Astrocyte (in vitro differentiated cells and primary cell): ENCODE measurements around the gene CYB5R4. TPM values are rescaled to one million over a fixed set of nuclear protein-coding genes. Genes with fewer than 3 reads are reported as not detected.
"Not testable (repeated sequence)": the region's sequence is repeated elsewhere in the genome, so short reads cannot be mapped to it uniquely, and the experiment has no call there.

Experiments
- DNase-seq: peaks from one replicate; pipeline ENCODE4 v3.0.0-alpha.2; 2010; ENCODE audit warnings: low read depth
- FAIRE-seq: peaks from 2 replicates; lab custom pipeline; 2011; peaks lifted over from hg19 to GRCh38; lab: Jason Lieb, UNC
- H2AFZ ChIP-seq: 2 replicates; pipeline ENCODE4 v1.6.0; 2012; ENCODE audit warnings: low read depth, low read length, inconsistent platforms
- H3K27ac ChIP-seq: 2 replicates; pipeline ENCODE4 v1.5.1; 2011; ENCODE audit warnings: low read depth, low read length, inconsistent platforms
- H3K27me3 ChIP-seq: 2 replicates; pipeline ENCODE4 v1.6.0; 2011; ENCODE audit warnings: low read length, inconsistent platforms; ENCODE audit not compliant: insufficient read depth
- H3K36me3 ChIP-seq: 2 replicates; pipeline ENCODE4 v1.5.1; 2011; ENCODE audit warnings: low read length, inconsistent platforms; ENCODE audit not compliant: insufficient read depth
- H3K4me1 ChIP-seq: 2 replicates; pipeline ENCODE4 v1.5.1; 2011; ENCODE audit warnings: low read length, inconsistent platforms; ENCODE audit not compliant: insufficient read depth
- H3K4me2 ChIP-seq: 2 replicates; pipeline ENCODE4 v1.6.0; 2012; ENCODE audit warnings: low read length, inconsistent platforms
- H3K4me3 ChIP-seq: 2 replicates; pipeline ENCODE4 v1.5.1; 2011; ENCODE audit warnings: low read depth, mild to moderate bottlenecking, low read length, inconsistent platforms; ENCODE audit not compliant: insufficient read depth
- H3K79me2 ChIP-seq: 2 replicates; pipeline ENCODE4 v1.6.0; 2012; ENCODE audit warnings: mild to moderate bottlenecking, low read length, inconsistent platforms; ENCODE audit not compliant: insufficient read depth
- H3K9ac ChIP-seq: 2 replicates; pipeline ENCODE4 v1.6.0; 2012; ENCODE audit warnings: mild to moderate bottlenecking, low read length, inconsistent platforms
- H3K9me3 ChIP-seq: 2 replicates; pipeline ENCODE4 v1.5.1; 2012; ENCODE audit warnings: low read depth, mild to moderate bottlenecking, low read length, inconsistent platforms; ENCODE audit not compliant: insufficient read depth
- H4K20me1 ChIP-seq: 2 replicates; pipeline ENCODE4 v1.6.0; 2012; ENCODE audit warnings: low read length, inconsistent platforms; ENCODE audit not compliant: insufficient read depth
- H3K27ac Mint-ChIP-seq: one replicate; pipeline ENCODE4 v1.8.0; 2021; ENCODE audit warnings: mild to moderate bottlenecking, mixed read lengths; ENCODE audit not compliant: unreplicated experiment
- H3K27me3 Mint-ChIP-seq: one replicate; pipeline ENCODE4 v1.8.0; 2021; ENCODE audit warnings: low read depth, mixed read lengths; ENCODE audit not compliant: unreplicated experiment
- H3K36me3 Mint-ChIP-seq: one replicate; pipeline ENCODE4 v1.8.0; 2021; ENCODE audit warnings: low read depth, mixed read lengths; ENCODE audit not compliant: unreplicated experiment
- H3K4me1 Mint-ChIP-seq: one replicate; pipeline ENCODE4 v1.8.0; 2021; ENCODE audit warnings: low read depth, mixed read lengths; ENCODE audit not compliant: unreplicated experiment
- H3K4me3 Mint-ChIP-seq: one replicate; pipeline ENCODE4 v1.8.0; 2021; ENCODE audit warnings: mild to moderate bottlenecking, moderate library complexity, mixed read lengths; ENCODE audit not compliant: unreplicated experiment
- H3K9me3 Mint-ChIP-seq: one replicate; pipeline ENCODE4 v1.8.0; 2021; ENCODE audit warnings: mild to moderate bottlenecking, mixed read lengths; ENCODE audit not compliant: unreplicated experiment
- EZH2 ChIP-seq: IDR thresholded peaks from 2 replicates; pipeline ENCODE4 v1.6.1; 2012; ENCODE audit warnings: mild to moderate bottlenecking, low read length, inconsistent platforms; ENCODE audit not compliant: insufficient read depth
- total RNA-seq: library from RNA; stranded (reverse); gene quantifications from 2 replicates; pipeline ENCODE4 v1.2.1, GENCODE V29; 2021
- TF ChIP-seq, protein P1 (sequence below): IDR thresholded peaks from 2 replicates; pipeline ENCODE4 v1.5.1; 2011; ENCODE audit warnings: low read depth, mild to moderate bottlenecking, inconsistent platforms, low read length, moderate library complexity; ENCODE audit not compliant: insufficient read depth

The CYB5R4 gene
- total RNA-seq, 1 donor from 2014 or later = 14.0 TPM

GRCh38 chr6:83927470-83927869 is 68.0 kb downstream of the CYB5R4 start:
- no peaks in the 10 kb centered on the region for H3K4me1 ChIP-seq
- no peak overlapping the region for H3K4me3 ChIP-seq
- TF ChIP-seq, protein P1, sequence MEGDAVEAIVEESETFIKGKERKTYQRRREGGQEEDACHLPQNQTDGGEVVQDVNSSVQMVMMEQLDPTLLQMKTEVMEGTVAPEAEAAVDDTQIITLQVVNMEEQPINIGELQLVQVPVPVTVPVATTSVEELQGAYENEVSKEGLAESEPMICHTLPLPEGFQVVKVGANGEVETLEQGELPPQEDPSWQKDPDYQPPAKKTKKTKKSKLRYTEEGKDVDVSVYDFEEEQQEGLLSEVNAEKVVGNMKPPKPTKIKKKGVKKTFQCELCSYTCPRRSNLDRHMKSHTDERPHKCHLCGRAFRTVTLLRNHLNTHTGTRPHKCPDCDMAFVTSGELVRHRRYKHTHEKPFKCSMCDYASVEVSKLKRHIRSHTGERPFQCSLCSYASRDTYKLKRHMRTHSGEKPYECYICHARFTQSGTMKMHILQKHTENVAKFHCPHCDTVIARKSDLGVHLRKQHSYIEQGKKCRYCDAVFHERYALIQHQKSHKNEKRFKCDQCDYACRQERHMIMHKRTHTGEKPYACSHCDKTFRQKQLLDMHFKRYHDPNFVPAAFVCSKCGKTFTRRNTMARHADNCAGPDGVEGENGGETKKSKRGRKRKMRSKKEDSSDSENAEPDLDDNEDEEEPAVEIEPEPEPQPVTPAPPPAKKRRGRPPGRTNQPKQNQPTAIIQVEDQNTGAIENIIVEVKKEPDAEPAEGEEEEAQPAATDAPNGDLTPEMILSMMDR = no peak
- no peak for TF ChIP-seq EZH2
- Mint-ChIP-seq H3K27me3 (no peaks in the 10 kb centered on the region), H3K4me1 (peaks cover 8% of the 10 kb centered on the region), H3K36me3 (peaks cover 5% of the 10 kb centered on the region), H3K4me3 (no peak overlapping the region), H3K9me3 (no peaks in the 10 kb centered on the region), H3K27ac (peak overlapping the region; percentile 50)
- H3K36me3 ChIP-seq = peaks cover 7% of the 10 kb centered on the region
- DNase-seq (no peak), FAIRE-seq (no peak)
- H3K9ac ChIP-seq = no peak overlapping the region
- no peaks in the 10 kb centered on the region for H4K20me1 ChIP-seq
- no peaks in the 10 kb centered on the region for H3K27me3 ChIP-seq
- no peak overlapping the region for H3K4me2 ChIP-seq
- H3K79me2 ChIP-seq = no peaks in the 10 kb centered on the region
- no peaks in the 10 kb centered on the region for H3K9me3 ChIP-seq
- no peak overlapping the region for H2AFZ ChIP-seq
- no peak overlapping the region for H3K27ac ChIP-seq

DNA sequence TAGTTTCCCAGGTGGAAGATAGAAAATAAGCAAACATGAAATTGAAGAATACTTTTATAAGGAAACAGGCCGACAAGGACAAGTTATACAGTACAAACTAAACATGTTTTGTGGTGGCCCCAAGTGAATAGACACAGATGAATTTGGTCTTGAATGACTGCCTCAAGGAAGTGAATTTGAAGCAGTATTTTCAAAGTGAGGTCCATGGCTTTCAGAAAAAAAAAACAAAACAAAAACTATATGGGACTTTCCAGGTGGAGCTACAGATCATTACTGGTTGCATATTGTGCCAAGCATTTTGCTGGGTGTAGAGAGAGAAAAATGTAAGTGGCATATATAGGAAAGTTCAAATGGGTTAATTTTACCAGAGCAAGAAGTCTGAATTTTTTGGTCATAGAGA is 68.8 kb downstream of the CYB5R4 start:
- Histone ChIP-seq H3K9ac (no peak overlapping the region), H3K27me3 (no peaks in the 10 kb centered on the region), H3K79me2 (no peaks in the 10 kb centered on the region), H3K36me3 (peaks cover 9% of the 10 kb centered on the region), H3K4me3 (no peak overlapping the region), H3K4me2 (no peak overlapping the region), H4K20me1 (no peaks in the 10 kb centered on the region), H3K9me3 (no peaks in the 10 kb centered on the region), H3K4me1 (no peaks in the 10 kb centered on the region), H3K27ac (no peak overlapping the region), H2AFZ (no peak overlapping the region)
- H3K4me3 Mint-ChIP-seq = no peak overlapping the region
- no peaks in the 10 kb centered on the region for H3K9me3 Mint-ChIP-seq
- no peak overlapping the region for H3K27ac Mint-ChIP-seq
- FAIRE-seq (no peak), DNase-seq (no peak)
- H3K36me3 Mint-ChIP-seq = peaks cover 5% of the 10 kb centered on the region
- H3K4me1 Mint-ChIP-seq = peaks cover 8% of the 10 kb centered on the region
- no peaks in the 10 kb centered on the region for H3K27me3 Mint-ChIP-seq
- TF ChIP-seq, protein P1 = no peak
- no peak for TF ChIP-seq EZH2

DNA sequence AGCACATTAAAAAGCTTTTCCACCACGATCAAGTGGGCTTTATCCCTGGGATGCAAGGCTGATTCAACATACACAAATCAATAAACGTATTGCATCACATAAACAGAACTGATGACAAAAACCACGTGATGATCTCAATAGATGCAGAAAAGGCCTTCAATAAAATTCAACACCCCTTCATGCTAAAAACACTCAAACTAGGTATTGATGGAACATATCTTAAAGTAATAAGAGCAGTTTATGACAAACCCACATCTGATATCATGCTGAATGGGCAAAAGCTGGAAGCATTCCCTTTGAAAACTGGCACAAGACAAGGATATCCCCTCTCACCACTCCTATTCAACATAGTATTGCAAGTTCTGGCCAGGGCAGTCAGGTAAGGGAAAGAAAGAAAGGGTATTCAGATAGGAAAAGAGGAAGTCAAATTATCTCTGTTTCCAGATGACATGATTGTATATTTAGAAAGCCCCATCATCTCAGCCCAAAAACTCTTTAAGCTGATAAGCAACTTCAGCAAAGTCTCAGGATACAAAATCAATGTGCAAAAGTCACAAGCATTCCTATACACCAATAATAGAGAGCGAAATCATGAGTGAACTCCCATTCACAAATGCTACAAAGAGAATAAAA is 86.8 kb downstream of the CYB5R4 start:
- Mint-ChIP-seq H3K36me3 (peaks cover 26% of the 10 kb centered on the region), H3K9me3 (peaks cover 15% of the 10 kb centered on the region)
- H3K4me1 Mint-ChIP-seq, H3K27me3 ChIP-seq, H3K4me3 ChIP-seq, H4K20me1 ChIP-seq, H3K36me3 ChIP-seq, DNase-seq, H3K4me1 ChIP-seq, H3K4me3 Mint-ChIP-seq, H3K79me2 ChIP-seq, H3K9me3 ChIP-seq, H3K27ac ChIP-seq, H3K9ac ChIP-seq, H3K4me2 ChIP-seq, H2AFZ ChIP-seq, FAIRE-seq, H3K27ac Mint-ChIP-seq, H3K27me3 Mint-ChIP-seq: not testable (repeated sequence)

- H3K27ac Mint-ChIP-seq, H3K4me2 ChIP-seq, H3K4me3 Mint-ChIP-seq, H3K27me3 ChIP-seq, H3K9me3 ChIP-seq, H3K36me3 ChIP-seq, DNase-seq, H3K27ac ChIP-seq, H3K4me1 ChIP-seq, H3K4me3 ChIP-seq, H3K79me2 ChIP-seq, H3K9ac ChIP-seq, FAIRE-seq, H4K20me1 ChIP-seq, H3K4me1 Mint-ChIP-seq, H2AFZ ChIP-seq, H3K27me3 Mint-ChIP-seq: not testable (repeated sequence)
- Mint-ChIP-seq H3K9me3 (peaks cover 15% of the 10 kb centered on the region), H3K36me3 (peaks cover 13% of the 10 kb centered on the region)
Observed at GRCh38 chr6:83947983-83948382, 88.5 kb downstream of the CYB5R4 start.
